OCI-LY1 (cell line): ENCODE measurements around the gene KANK4.

ENCODE experiments used
- H2AFZ ChIP-seq: fragments of 200-600 bp; sonication (generic), shearing (Covaris generic); 2 replicates; pipeline ENCODE4 v1.6.0; 2014; ENCODE audit warnings: antibody characterized with exemption, mild to moderate bottlenecking, low read length
- H3F3A ChIP-seq: fragments of 200-600 bp; sonication (generic), shearing (Covaris generic); 2 replicates; pipeline ENCODE4 v1.6.0; 2014; ENCODE audit warnings: mild to moderate bottlenecking, antibody characterized with exemption, low read length, moderate library complexity; ENCODE audit not compliant: insufficient read depth
- H3K27ac ChIP-seq: fragments of 200-600 bp; sonication (generic); 2 replicates; pipeline ENCODE4 v1.5.1; 2014; ENCODE audit warnings: low read length, mixed run types, mild to moderate bottlenecking, low read depth; ENCODE audit not compliant: poor library complexity, severe bottlenecking
- H3K27me3 ChIP-seq: fragments of 200-600 bp; sonication (generic); 2 replicates; pipeline ENCODE4 v1.6.0; 2014; ENCODE audit warnings: antibody characterized with exemption, mild to moderate bottlenecking, low read length, moderate library complexity; ENCODE audit not compliant: insufficient read depth
- H3K36me3 ChIP-seq: fragments of 200-600 bp; sonication (generic); 2 replicates; pipeline ENCODE4 v1.6.1; 2014; ENCODE audit warnings: mild to moderate bottlenecking, antibody characterized with exemption, low read length, moderate library complexity, mixed read lengths; ENCODE audit not compliant: insufficient read depth
- H3K4me1 ChIP-seq: fragments of 200-600 bp; sonication (generic); 2 replicates; pipeline ENCODE4 v1.5.1; 2014; ENCODE audit warnings: mild to moderate bottlenecking, low read length, moderate library complexity; ENCODE audit not compliant: insufficient read depth, severe bottlenecking
- H3K4me2 ChIP-seq: fragments of 200-600 bp; sonication (generic), shearing (Covaris generic); 2 replicates; pipeline ENCODE4 v1.6.1; 2014; ENCODE audit warnings: low read length
- H3K4me3 ChIP-seq: fragments of 200-600 bp; sonication (generic); 2 replicates; pipeline ENCODE4 v1.5.1; 2014; ENCODE audit warnings: low read length, low read depth, mild to moderate bottlenecking, mixed read lengths; ENCODE audit not compliant: poor library complexity, severe bottlenecking
- H3K79me2 ChIP-seq: fragments of 200-600 bp; shearing (Covaris generic); 2 replicates; pipeline ENCODE4 v1.6.1; 2016; ENCODE audit warnings: mixed run types, low read length, mixed read lengths; ENCODE audit not compliant: insufficient read depth
- H3K9ac ChIP-seq: fragments of 200-600 bp; sonication (generic), shearing (Covaris generic); 2 replicates; pipeline ENCODE4 v1.6.1; 2014; ENCODE audit warnings: mild to moderate bottlenecking, low read length, mixed read lengths
- H3K9me2 ChIP-seq: fragments of 200-600 bp; sonication (generic), shearing (Covaris generic); 2 replicates; pipeline ENCODE4 v1.6.1; 2014; ENCODE audit warnings: low read depth, mild to moderate bottlenecking, low read length, mixed read lengths
- H3K9me3 ChIP-seq: fragments of 200-600 bp; shearing (Covaris generic); 2 replicates; pipeline ENCODE4 v1.6.1; 2014; ENCODE audit warnings: low read length, mixed read lengths
- H4K20me1 ChIP-seq: fragments of 200-600 bp; sonication (generic), shearing (Covaris generic); 2 replicates; pipeline ENCODE4 v1.6.0; 2016; ENCODE audit warnings: mild to moderate bottlenecking, low read length; ENCODE audit not compliant: insufficient read depth
- EZH2 ChIP-seq: fragments of 200-600 bp; sonication (generic), shearing (Covaris generic); IDR thresholded peaks from 2 replicates; pipeline ENCODE4 v1.8.0; 2017; ENCODE audit warnings: borderline replicate concordance, mixed run types, mild to moderate bottlenecking, antibody characterized with exemption, low read length, moderate library complexity, mixed read lengths
- TF ChIP-seq, protein P1 (sequence below): fragments of 200-600 bp; sonication (generic), shearing (Covaris generic); IDR thresholded peaks from 2 replicates; pipeline ENCODE4 v1.5.1; 2017; ENCODE audit warnings: mild to moderate bottlenecking, antibody characterized with exemption, low read length, moderate library complexity, mixed read lengths

The KANK4 gene

GRCh38 chr1:62318320-62318755 lies 896 bp downstream of the KANK4 start:
- H3K4me3 ChIP-seq, result no peak overlapping the region
- H3K27me3 ChIP-seq, result no peaks in the 10 kb centered on the region
- H3K4me2 ChIP-seq, result no peak overlapping the region

GRCh38 chr1:62317021-62317768 lies 2.0 kb downstream of the KANK4 start:
- Histone ChIP-seq H2AFZ (no peak overlapping the region), H3K9me3 (no peaks in the 10 kb centered on the region), H3F3A (no peaks in the 10 kb centered on the region), H3K4me2 (no peak overlapping the region), H3K9me2 (no peaks in the 10 kb centered on the region), H3K79me2 (no peaks in the 10 kb centered on the region), H3K9ac (no peak overlapping the region), H3K4me1 (no peaks in the 10 kb centered on the region), H3K36me3 (no peaks in the 10 kb centered on the region), H3K4me3 (no peak overlapping the region), H4K20me1 (no peaks in the 10 kb centered on the region), H3K27ac (no peak overlapping the region), H3K27me3 (no peaks in the 10 kb centered on the region)
- no peak for TF ChIP-seq EZH2
- TF ChIP-seq, protein P1, sequence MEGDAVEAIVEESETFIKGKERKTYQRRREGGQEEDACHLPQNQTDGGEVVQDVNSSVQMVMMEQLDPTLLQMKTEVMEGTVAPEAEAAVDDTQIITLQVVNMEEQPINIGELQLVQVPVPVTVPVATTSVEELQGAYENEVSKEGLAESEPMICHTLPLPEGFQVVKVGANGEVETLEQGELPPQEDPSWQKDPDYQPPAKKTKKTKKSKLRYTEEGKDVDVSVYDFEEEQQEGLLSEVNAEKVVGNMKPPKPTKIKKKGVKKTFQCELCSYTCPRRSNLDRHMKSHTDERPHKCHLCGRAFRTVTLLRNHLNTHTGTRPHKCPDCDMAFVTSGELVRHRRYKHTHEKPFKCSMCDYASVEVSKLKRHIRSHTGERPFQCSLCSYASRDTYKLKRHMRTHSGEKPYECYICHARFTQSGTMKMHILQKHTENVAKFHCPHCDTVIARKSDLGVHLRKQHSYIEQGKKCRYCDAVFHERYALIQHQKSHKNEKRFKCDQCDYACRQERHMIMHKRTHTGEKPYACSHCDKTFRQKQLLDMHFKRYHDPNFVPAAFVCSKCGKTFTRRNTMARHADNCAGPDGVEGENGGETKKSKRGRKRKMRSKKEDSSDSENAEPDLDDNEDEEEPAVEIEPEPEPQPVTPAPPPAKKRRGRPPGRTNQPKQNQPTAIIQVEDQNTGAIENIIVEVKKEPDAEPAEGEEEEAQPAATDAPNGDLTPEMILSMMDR, result no peak

More at GRCh38 chr1:62318320-62318755, 896 bp downstream of the KANK4 start:
- Histone ChIP-seq H4K20me1 (no peaks in the 10 kb centered on the region), H3F3A (no peaks in the 10 kb centered on the region), H3K4me1 (no peaks in the 10 kb centered on the region), H3K36me3 (no peaks in the 10 kb centered on the region), H3K9me3 (no peaks in the 10 kb centered on the region), H2AFZ (no peak overlapping the region), H3K9me2 (no peaks in the 10 kb centered on the region), H3K27ac (no peak overlapping the region), H3K79me2 (no peaks in the 10 kb centered on the region), H3K9ac (no peak overlapping the region)
- TF ChIP-seq, protein P1, result no peak
- no peak for TF ChIP-seq EZH2

GRCh38 chr1:62316135-62316534 lies 3.1 kb downstream of the KANK4 start:
- H3K4me2 ChIP-seq, result no peak overlapping the region
- H3K9me2 ChIP-seq, result no peaks in the 10 kb centered on the region
- H3K9ac ChIP-seq, result no peak overlapping the region
- H4K20me1 ChIP-seq, result no peaks in the 10 kb centered on the region
- H3K79me2 ChIP-seq, result no peaks in the 10 kb centered on the region
- no peaks in the 10 kb centered on the region for H3K4me1 ChIP-seq
- no peaks in the 10 kb centered on the region for H3K9me3 ChIP-seq
- TF ChIP-seq, protein P1, result no peak
- no peak for TF ChIP-seq EZH2
- no peak overlapping the region for H2AFZ ChIP-seq
- H3K4me3 ChIP-seq, result no peak overlapping the region
- no peak overlapping the region for H3K27ac ChIP-seq
- H3K36me3 ChIP-seq, result no peaks in the 10 kb centered on the region
- H3K27me3 ChIP-seq, result no peaks in the 10 kb centered on the region
- no peaks in the 10 kb centered on the region for H3F3A ChIP-seq
